Measurements from ENCODE around the gene LITAFD.

DNA sequence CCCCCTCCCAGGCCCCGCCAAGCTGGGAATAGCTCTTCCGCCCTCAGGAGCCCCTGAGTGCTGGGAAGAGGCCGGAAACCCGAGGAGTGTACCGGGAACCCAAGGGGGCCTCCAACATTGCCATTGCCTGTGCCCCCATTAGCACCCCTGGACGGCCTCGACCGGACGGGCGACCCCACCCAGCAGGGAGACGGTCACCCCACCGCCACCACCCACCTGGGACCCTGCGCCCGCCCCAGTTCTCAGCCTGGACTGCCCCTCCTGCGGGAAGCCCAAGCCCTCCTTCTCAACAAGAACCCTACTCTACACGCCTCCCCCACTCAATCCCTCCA, 15.3 kb upstream of the LITAFD start:
- TF ChIP-seq POLR2A (IDR thresholded peaks at IDR 0.05) (no peak), EP300 (IDR thresholded peaks at IDR 0.05) (no peak)
- TF ChIP-seq, protein P1, sequence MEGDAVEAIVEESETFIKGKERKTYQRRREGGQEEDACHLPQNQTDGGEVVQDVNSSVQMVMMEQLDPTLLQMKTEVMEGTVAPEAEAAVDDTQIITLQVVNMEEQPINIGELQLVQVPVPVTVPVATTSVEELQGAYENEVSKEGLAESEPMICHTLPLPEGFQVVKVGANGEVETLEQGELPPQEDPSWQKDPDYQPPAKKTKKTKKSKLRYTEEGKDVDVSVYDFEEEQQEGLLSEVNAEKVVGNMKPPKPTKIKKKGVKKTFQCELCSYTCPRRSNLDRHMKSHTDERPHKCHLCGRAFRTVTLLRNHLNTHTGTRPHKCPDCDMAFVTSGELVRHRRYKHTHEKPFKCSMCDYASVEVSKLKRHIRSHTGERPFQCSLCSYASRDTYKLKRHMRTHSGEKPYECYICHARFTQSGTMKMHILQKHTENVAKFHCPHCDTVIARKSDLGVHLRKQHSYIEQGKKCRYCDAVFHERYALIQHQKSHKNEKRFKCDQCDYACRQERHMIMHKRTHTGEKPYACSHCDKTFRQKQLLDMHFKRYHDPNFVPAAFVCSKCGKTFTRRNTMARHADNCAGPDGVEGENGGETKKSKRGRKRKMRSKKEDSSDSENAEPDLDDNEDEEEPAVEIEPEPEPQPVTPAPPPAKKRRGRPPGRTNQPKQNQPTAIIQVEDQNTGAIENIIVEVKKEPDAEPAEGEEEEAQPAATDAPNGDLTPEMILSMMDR (IDR thresholded peaks at IDR 0.05), result no peak

Data from tibial nerve (tissue), 4 donors.